Lung (tissue), 12 donors: ENCODE measurements around the gene PAM. TPM values are rescaled to one million over a fixed set of nuclear protein-coding genes. Genes with fewer than 3 reads are reported as not detected.

Experiments used
- ATAC-seq: fragments of 200-7000 bp; cut with Tn5 transposase; one replicate; pipeline ENCODE4 v1.9.1; 2020; ENCODE audit warnings: moderate number of reproducible peaks; ENCODE audit not compliant: insufficient read depth, low FRiP score
- DNase-seq, 3 donors: peaks; one replicate each; pipeline ENCODE4 v3.0.0-alpha.2; 2013 to 2017
- H3K27ac ChIP-seq, 2 donors: one replicate each; pipeline ENCODE4 v1.5.1; 2013; ENCODE audit warnings: mild to moderate bottlenecking in 2 of 2, moderate library complexity in 2 of 2, control low read depth in 1 of 2, inconsistent platforms in 1 of 2, low read depth in 1 of 2, low read length in 1 of 2
- H3K27me3 ChIP-seq, 3 donors: one replicate each; pipeline ENCODE4 v1.5.1; 2013; ENCODE audit warnings: low read length in 2 of 3; ENCODE audit not compliant: control insufficient read depth in 3 of 3, insufficient read depth in 3 of 3
- H3K36me3 ChIP-seq, 4 donors: one replicate each; pipeline ENCODE4 v1.5.1; 2013; ENCODE audit warnings: low read length in 4 of 4, mild to moderate bottlenecking in 1 of 4, moderate library complexity in 1 of 4; ENCODE audit not compliant: control insufficient read depth in 4 of 4, insufficient read depth in 4 of 4
- H3K4me1 ChIP-seq, 5 donors: one replicate each; pipeline ENCODE4 v1.5.1; 2013; ENCODE audit warnings: low read length in 5 of 5, mild to moderate bottlenecking in 2 of 5, moderate library complexity in 1 of 5; ENCODE audit not compliant: control insufficient read depth in 5 of 5, insufficient read depth in 5 of 5
- H3K4me3 ChIP-seq: one replicate; pipeline ENCODE4 v1.5.1; 2013; ENCODE audit warnings: mild to moderate bottlenecking, control low read depth, moderate library complexity
- H3K9ac ChIP-seq, 2 donors: one replicate each; pipeline ENCODE4 v1.5.1; 2013; ENCODE audit warnings: low read length in 2 of 2, control low read depth in 1 of 2; ENCODE audit not compliant: insufficient read depth in 1 of 2
- H3K9me3 ChIP-seq, 4 donors: one replicate each; pipeline ENCODE4 v1.5.1; 2013; ENCODE audit warnings: low read length in 3 of 4, mild to moderate bottlenecking in 1 of 4, moderate library complexity in 1 of 4; ENCODE audit not compliant: control insufficient read depth in 4 of 4, insufficient read depth in 3 of 4
- CTCF ChIP-seq: IDR thresholded peaks from 2 replicates; pipeline ENCODE4 v1.5.1; 2012; ENCODE audit warnings: mild to moderate bottlenecking; ENCODE audit errors: control extremely low read depth, extremely low read depth
- WGBS, 2 donors: extraction: QIAGEN DNeasy Blood & Tissue Kit; methylation state at CpG; one replicate each; pipeline ENCODE4 v1.1.7; 2013; 5-methylcytosine and 5-hydroxymethylcytosine counted together
- polyA plus RNA-seq, 2 donors: library from polyadenylated mRNA; stranded (reverse); fragments of 200-250 nt; gene quantifications; one replicate each; pipeline ENCODE4 v1.2.1, GENCODE V29; 2013
- total RNA-seq, 2 donors: library from RNA; depleted of rRNA in 1 of 2; stranded (reverse); fragments of >200 nt in 1 of 2; gene quantifications; one replicate each; pipeline ENCODE4 v1.2.1, GENCODE V29; 2014 to 2021
- donor health status: control.
- donor health status: control.
- donor health status: Bipolar disorder and iron deficiency.
- donor health status: healthy.
- donor health status: DM: yes; HTN: yes; CAD: no.

The PAM gene
- total and polyA plus RNA-seq, 4 donors, result 117 to 248 (median 151) TPM

GRCh38 chr5:102932781-102933180, 177.7 kb downstream of the PAM start:
- WGBS, 2 donors, result 89 to 93% methylated on average over 6 of the region's 6 CpGs
- Histone ChIP-seq H3K27ac (no peak overlapping the region), H3K9ac (no peak overlapping the region), H3K36me3 (peaks cover 0 to 18% (median 1%) of the 10 kb centered on the region in 4 donors), H3K4me3 (no peak overlapping the region), H3K4me1 (peaks cover 0 to 19% (median 0%) of the 10 kb centered on the region in 5 donors), H3K9me3 (no peaks in the 10 kb centered on the region), H3K27me3 (no peaks in the 10 kb centered on the region)
- TF ChIP-seq CTCF, result no peak
- DNase-seq (peak in 2 of 3 donors; percentile 29 to 32), ATAC-seq (no peak)

DNA sequence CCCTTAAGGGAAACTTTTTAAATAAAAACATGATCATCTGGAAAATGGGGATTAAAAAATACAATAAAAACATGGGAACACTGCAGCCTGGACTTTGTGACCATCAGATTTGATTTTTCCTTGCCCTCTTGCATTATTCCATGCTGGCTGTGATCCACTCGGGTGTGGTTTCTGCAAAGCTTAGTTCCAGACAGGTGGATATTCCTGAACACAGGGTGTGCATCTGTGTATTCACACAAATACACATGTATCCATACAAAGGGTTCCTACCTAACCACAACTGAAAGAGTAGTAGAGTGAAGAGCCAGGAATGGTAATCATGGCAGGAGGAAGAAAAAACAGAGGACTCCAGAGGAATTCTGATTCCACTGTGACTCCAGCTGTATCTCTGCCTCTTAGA, 178.2 kb downstream of the PAM start:
- DNase-seq, result no peak
- H3K9ac ChIP-seq, result no peak overlapping the region
- no peak overlapping the region for H3K4me3 ChIP-seq
- no peaks in the 10 kb centered on the region for H3K27me3 ChIP-seq
- H3K36me3 ChIP-seq, result peaks cover 0 to 18% (median 0%) of the 10 kb centered on the region in 4 donors
- peaks cover 0 to 19% (median 0%) of the 10 kb centered on the region in 5 donors for H3K4me1 ChIP-seq
- no peak for ATAC-seq
- WGBS, 2 donors, result 92 to 100% methylated on average over 1 of the region's 1 CpG
- H3K27ac ChIP-seq, result no peak overlapping the region
- TF ChIP-seq CTCF, result no peak
- no peaks in the 10 kb centered on the region for H3K9me3 ChIP-seq

GRCh38 chr5:102933721-102934459, 178.8 kb downstream of the PAM start:
- Histone ChIP-seq H3K9me3 (no peaks in the 10 kb centered on the region), H3K27me3 (no peaks in the 10 kb centered on the region), H3K36me3 (peaks cover 0 to 18% (median 0%) of the 10 kb centered on the region in 4 donors), H3K4me3 (no peak overlapping the region), H3K4me1 (peaks cover 0 to 19% (median 0%) of the 10 kb centered on the region in 5 donors), H3K9ac (no peak overlapping the region), H3K27ac (no peak overlapping the region)
- 97 to 98% methylated on average over 6 of the region's 6 CpGs for WGBS, 2 donors
- DNase-seq (no peak), ATAC-seq (no peak)
- no peak for TF ChIP-seq CTCF

DNA sequence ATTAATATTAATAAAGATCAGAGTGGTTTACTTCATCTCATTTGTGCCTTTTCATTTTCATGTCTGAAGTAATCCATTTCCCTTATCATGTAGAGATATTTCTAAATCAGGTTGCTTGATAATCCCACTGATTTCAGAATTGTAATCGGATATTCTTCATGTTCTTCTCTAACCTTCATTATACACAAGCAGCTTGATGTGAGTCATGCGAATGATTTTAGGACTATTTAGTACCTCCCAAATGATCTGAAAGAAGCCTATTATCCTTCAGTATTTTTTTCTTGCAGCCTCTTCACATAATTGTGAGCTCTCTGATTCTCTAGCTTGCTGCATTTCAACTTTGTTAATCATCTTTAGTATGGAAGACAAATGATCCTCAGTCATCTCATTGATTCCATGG, 182.8 kb downstream of the PAM start:
- Histone ChIP-seq H3K27me3 (no peaks in the 10 kb centered on the region), H3K9me3 (no peaks in the 10 kb centered on the region), H3K4me1 (peaks cover 0 to 10% (median 0%) of the 10 kb centered on the region in 5 donors), H3K36me3 (peaks cover 0 to 7% (median 0%) of the 10 kb centered on the region in 4 donors), H3K27ac (no peak overlapping the region), H3K4me3 (no peak overlapping the region), H3K9ac (no peak overlapping the region)
- DNase-seq (no peak), ATAC-seq (no peak)
- TF ChIP-seq CTCF, result no peak
- WGBS, 2 donors, result 97% methylated on average over 2 of the region's 2 CpGs
